Activated CD8-positive, alpha-beta memory T cell treated with anti-CD3 and anti-CD28 coated beads for 1 hour (primary cell): ENCODE data around the gene TICAM1.
A peak's percentile ranks its signal among the peaks of the same experiment; 100 is the strongest.
"Not testable (repeated sequence)": the region's sequence is repeated elsewhere in the genome, so short reads cannot be mapped to it uniquely, and the experiment has no call there.

Experiments used
- DNase-seq, 2 donors: peaks; one replicate each; pipeline ENCODE4 v3.0.0-alpha.2; 2020; ENCODE audit warnings: low read depth in 1 of 2; ENCODE audit errors: extremely low read depth in 1 of 2

Gene TICAM1

GRCh38 chr19:4806384-4806783, 25.1 kb downstream of the TICAM1 start:
- no peak for DNase-seq

GRCh38 chr19:4805140-4805539, 26.4 kb downstream of the TICAM1 start:
- not testable (repeated sequence) for DNase-seq

GRCh38 chr19:4803736-4804695, 27.5 kb downstream of the TICAM1 start:
- DNase-seq, result peak; percentile 27 to 49

GRCh38 chr19:4802711-4803110, 28.8 kb downstream of the TICAM1 start:
- DNase-seq, result no peak

GRCh38 chr19:4801085-4801619, 30.4 kb downstream of the TICAM1 start:
- no peak for DNase-seq

GRCh38 chr19:4800591-4801081, 30.9 kb downstream of the TICAM1 start:
- no peak for DNase-seq

GRCh38 chr19:4795400-4795799, 36.1 kb downstream of the TICAM1 start:
- no peak for DNase-seq

GRCh38 chr19:4794971-4795370, 36.5 kb downstream of the TICAM1 start:
- DNase-seq, result no peak

- not testable (repeated sequence) for DNase-seq
Observed at GRCh38 chr19:4793278-4793677, 38.2 kb downstream of the TICAM1 start.

- DNase-seq, result not testable (repeated sequence)
Observed at GRCh38 chr19:4792866-4793195, 38.7 kb downstream of the TICAM1 start.

- not testable (repeated sequence) for DNase-seq
Observed at GRCh38 chr19:4792019-4792865, 39.3 kb downstream of the TICAM1 start.

- peak; percentile 97 to 98 for DNase-seq
Observed at GRCh38 chr19:4791183-4792018, 40.1 kb downstream of the TICAM1 start, which contains the start of gene FEM1A. Gene FEM1A, plus strand, starts transcription at chr19:4791734. Its CDS starts 121 bp downstream, at chr19:4791855.

GRCh38 chr19:4786412-4787016, 45.0 kb downstream of the TICAM1 start:
- not testable (repeated sequence) for DNase-seq

GRCh38 chr19:4781801-4782200, 49.7 kb downstream of the TICAM1 start:
- DNase-seq, result no peak

GRCh38 chr19:4780860-4781259, 50.7 kb downstream of the TICAM1 start:
- DNase-seq, result no peak

GRCh38 chr19:4778124-4778523, 53.4 kb downstream of the TICAM1 start:
- not testable (repeated sequence) for DNase-seq

- DNase-seq, result no peak
Observed at GRCh38 chr19:4776436-4777211, 54.9 kb downstream of the TICAM1 start.

- DNase-seq, result no peak
Observed at GRCh38 chr19:4775627-4776152, 55.8 kb downstream of the TICAM1 start.

GRCh38 chr19:4774136-4774535, 57.4 kb downstream of the TICAM1 start:
- DNase-seq, result no peak
